A549 (cell line): ENCODE results near the gene ASNSD1.

Experiments used
- CEBPB ChIP-seq, 2 experiments: fragments of >200 bp in 1 of 2; sonication (Bioruptor Twin) in 1 of 2; formaldehyde crosslinking in 1 of 2; IDR thresholded peaks; 2 replicates each; pipeline ENCODE4 v1.6.1; 2012 to 2016
- EP300 ChIP-seq, 2 experiments: fragments of >200 bp; sonication (Bioruptor Twin); formaldehyde crosslinking; IDR thresholded peaks; 2 replicates in 1 of 2; 3 replicates in 1 of 2; pipeline ENCODE4 v1.6.1; 2016 to 2017
- ESRRA ChIP-seq: fragments of 150-350 bp; IDR thresholded peaks from 2 replicates; pipeline ENCODE4 v1.6.1; 2014; ENCODE audit warnings: mild to moderate bottlenecking, low read length, borderline replicate concordance
- MYC ChIP-seq: IDR thresholded peaks from 2 replicates; pipeline ENCODE4 v1.6.1; 2012; ENCODE audit warnings: mild to moderate bottlenecking, inconsistent platforms, low read length, improper control_type of control experiment, borderline replicate concordance
- RAD21 ChIP-seq, 2 experiments: fragments of >200 bp in 1 of 2; sonication (Bioruptor Twin) in 1 of 2; formaldehyde crosslinking in 1 of 2; IDR thresholded peaks in 1 of 2; conservative IDR thresholded peaks in 1 of 2; 2 replicates in 1 of 2; 3 replicates in 1 of 2; pipeline ENCODE4 v1.6.1; 2012 to 2018; ENCODE audit warnings: inconsistent platforms in 1 of 2
- RFX5 ChIP-seq: fragments of 450-650 bp; IDR thresholded peaks from 2 replicates; pipeline ENCODE4 v1.7.1; 2014; ENCODE audit warnings: antibody characterized with exemption, mild to moderate bottlenecking, moderate library complexity
- TF ChIP-seq, protein P1 (sequence below): fragments of >200 bp; sonication (Bioruptor Twin); formaldehyde crosslinking; IDR thresholded peaks from 3 replicates; pipeline ENCODE4 v1.5.1; 2016

DNA sequence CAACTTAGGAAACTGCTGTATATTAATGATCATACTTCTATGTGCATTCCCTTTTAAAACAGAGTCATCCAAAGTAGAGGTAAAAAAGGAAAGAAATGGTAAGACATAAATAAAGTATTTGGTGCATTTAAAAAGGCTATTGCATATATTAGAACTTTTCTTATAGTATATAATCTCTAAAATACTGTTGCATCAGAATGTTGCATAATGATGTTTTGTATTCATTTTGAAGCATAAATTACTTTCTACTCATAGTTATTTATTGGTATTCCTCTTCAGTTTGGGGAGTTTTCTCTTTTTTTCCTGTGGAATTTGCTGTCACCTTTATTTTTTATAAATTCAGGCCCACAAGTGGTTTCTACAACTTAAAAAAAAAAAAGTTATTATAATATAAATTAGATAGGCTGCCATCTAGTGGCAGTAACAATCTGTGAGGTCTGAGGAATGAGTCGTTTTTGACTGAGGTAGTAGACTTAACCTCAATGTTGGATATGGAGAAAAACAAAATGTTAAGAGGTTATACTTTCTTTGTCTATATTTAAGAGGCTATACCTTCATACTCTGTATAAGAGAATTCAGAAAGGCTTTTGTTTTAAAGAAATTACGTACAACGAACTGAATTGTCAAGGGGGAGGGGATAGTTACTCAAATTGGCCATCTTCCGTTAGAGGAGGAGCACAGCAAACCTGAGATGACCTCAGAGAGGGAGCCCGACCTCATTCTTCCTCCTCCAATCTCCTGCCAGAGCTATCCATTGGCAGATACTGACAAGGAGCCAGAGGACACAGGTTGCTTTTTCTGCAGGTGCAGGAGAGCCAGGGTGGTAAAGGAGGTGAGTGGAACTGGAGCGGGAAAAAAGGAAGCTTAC lies 37.0 kb downstream of the ASNSD1 start:
- TF ChIP-seq, protein P1, sequence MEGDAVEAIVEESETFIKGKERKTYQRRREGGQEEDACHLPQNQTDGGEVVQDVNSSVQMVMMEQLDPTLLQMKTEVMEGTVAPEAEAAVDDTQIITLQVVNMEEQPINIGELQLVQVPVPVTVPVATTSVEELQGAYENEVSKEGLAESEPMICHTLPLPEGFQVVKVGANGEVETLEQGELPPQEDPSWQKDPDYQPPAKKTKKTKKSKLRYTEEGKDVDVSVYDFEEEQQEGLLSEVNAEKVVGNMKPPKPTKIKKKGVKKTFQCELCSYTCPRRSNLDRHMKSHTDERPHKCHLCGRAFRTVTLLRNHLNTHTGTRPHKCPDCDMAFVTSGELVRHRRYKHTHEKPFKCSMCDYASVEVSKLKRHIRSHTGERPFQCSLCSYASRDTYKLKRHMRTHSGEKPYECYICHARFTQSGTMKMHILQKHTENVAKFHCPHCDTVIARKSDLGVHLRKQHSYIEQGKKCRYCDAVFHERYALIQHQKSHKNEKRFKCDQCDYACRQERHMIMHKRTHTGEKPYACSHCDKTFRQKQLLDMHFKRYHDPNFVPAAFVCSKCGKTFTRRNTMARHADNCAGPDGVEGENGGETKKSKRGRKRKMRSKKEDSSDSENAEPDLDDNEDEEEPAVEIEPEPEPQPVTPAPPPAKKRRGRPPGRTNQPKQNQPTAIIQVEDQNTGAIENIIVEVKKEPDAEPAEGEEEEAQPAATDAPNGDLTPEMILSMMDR, result peak; percentile 80
- TF ChIP-seq CEBPB (IDR thresholded peaks at IDR 0.05), result peak; percentile 7 to 58; a peak in 2 of 4 replicates
- no peak for TF ChIP-seq MYC
- peak; percentile 24 to 35; a peak in 3 of 5 replicates for TF ChIP-seq RAD21 (conservative IDR thresholded peaks at IDR 0.05 in 1 of 2, IDR thresholded peaks at IDR 0.05 in 1 of 2)
- TF ChIP-seq EP300 (IDR thresholded peaks at IDR 0.05), result no peak
- no peak for TF ChIP-seq ESRRA
- TF ChIP-seq RFX5, result no peak
